Measurements from ENCODE around the gene C4B. TPM values are rescaled to one million over a fixed set of nuclear protein-coding genes. Genes with fewer than 3 reads are reported as not detected.
A peak's percentile ranks its signal among the peaks of the same experiment; 100 is the strongest.
"Not testable (repeated sequence)": the region's sequence is repeated elsewhere in the genome, so short reads cannot be mapped to it uniquely, and the experiment has no call there.

The C4B gene
- total and polyA plus RNA-seq, 7 experiments from 2014 or later: 0.59 to 8.5 (median 7.6) TPM; not detected in 1

- intact Hi-C loops (cut with micrococcal nuclease): loop anchor here in 1 of 2 donors (10.0 kb wide), 2 partner anchors 115 to 245 kb away; partner anchors contain the start of genes CLIC1 and NEU1
- H3K4me3 ChIP-seq (ENCODE audit: low read length): no peak overlapping the region
- no peaks in the 10 kb centered on the region for H3K27me3 ChIP-seq (ENCODE audit: control insufficient read depth in 2 of 2, insufficient read depth in 2 of 2, low read length in 2 of 2)
- peaks cover 0 to 19% of the 10 kb centered on the region in 2 donors for H3K4me1 ChIP-seq (ENCODE audit: control insufficient read depth in 2 of 2, insufficient read depth in 2 of 2, low read length in 2 of 2)
- CTCF ChIA-PET: interaction anchor here (0.6 kb wide), 2 partner anchors 429 to 1529 kb away, joined by 3 to 4 read pairs; no protein-coding TSS in a partner anchor
- H3K4me1 Mint-ChIP-seq: peaks cover 6 to 28% (median 19%) of the 10 kb centered on the region in 7 donors
- H3K27me3 Mint-ChIP-seq: no peaks in the 10 kb centered on the region
- ATAC-seq: no peak
- H3K27ac Mint-ChIP-seq: peak overlapping the region; percentile 56 to 87 (median 85)
- no peaks in the 10 kb centered on the region for H3K36me3 ChIP-seq (ENCODE audit: control insufficient read depth in 2 of 3, insufficient read depth in 3 of 3, low read length in 3 of 3)
- H3K9me3 ChIP-seq (ENCODE audit: control insufficient read depth in 2 of 3, low read length in 3 of 3): no peaks in the 10 kb centered on the region
- peak overlapping the region in 7 of 10 donors; percentile 6 to 55 (median 35) for H3K4me3 Mint-ChIP-seq
- POLR2A ChIA-PET: interaction anchor here (0.8 to 2.6 kb wide), 2 partner anchors 9 to 12 kb away, joined by 3 to 9 read pairs; partner anchors contain the start of gene DXO
- peaks cover 0 to 9% (median 3%) of the 10 kb centered on the region in 5 donors for H3K36me3 Mint-ChIP-seq
- DNase-seq: no peak
- H3K9me3 Mint-ChIP-seq: peaks cover 0 to 1% (median 0%) of the 10 kb centered on the region in 11 donors
- H3K27ac ChIP-seq (ENCODE audit: low read depth, low read length): peak overlapping the region; percentile 68
Measured at GRCh38 chr6:31979238-31979898, 35.2 kb upstream of the C4B start.

GRCh38 chr6:31980195-31980876 lies 34.3 kb upstream of the C4B start:
- H3K4me3 ChIP-seq (ENCODE audit: low read length); H3K36me3 Mint-ChIP-seq; H3K27me3 Mint-ChIP-seq; ATAC-seq; intact Hi-C loops (cut with micrococcal nuclease); H3K9me3 Mint-ChIP-seq; H3K36me3 ChIP-seq (ENCODE audit: control insufficient read depth in 2 of 3, insufficient read depth in 3 of 3, low read length in 3 of 3); H3K27me3 ChIP-seq (ENCODE audit: control insufficient read depth in 2 of 2, insufficient read depth in 2 of 2, low read length in 2 of 2); DNase-seq; H3K9me3 ChIP-seq (ENCODE audit: control insufficient read depth in 2 of 3, low read length in 3 of 3); H3K4me3 Mint-ChIP-seq; CTCF ChIA-PET: not testable (repeated sequence)
- Histone ChIP-seq H3K27ac (ENCODE audit: low read depth, low read length) (peak overlapping the region; percentile 68), H3K4me1 (ENCODE audit: control insufficient read depth in 2 of 2, insufficient read depth in 2 of 2, low read length in 2 of 2) (peaks cover 0 to 19% of the 10 kb centered on the region in 2 donors)
- Mint-ChIP-seq H3K4me1 (peaks cover 6 to 23% (median 19%) of the 10 kb centered on the region in 7 donors), H3K27ac (peak overlapping the region in 8 of 9 donors; percentile 59 to 87 (median 86))
- POLR2A ChIA-PET: interaction anchor here (2.6 kb wide), 1 partner anchor 10 kb away, joined by 9 read pairs; the partner anchor contains the start of gene DXO

GRCh38 chr6:31980998-31981397 lies 33.6 kb upstream of the C4B start:
- not testable (repeated sequence) for DNase-seq; H3K9me3 ChIP-seq (ENCODE audit: control insufficient read depth in 2 of 3, low read length in 3 of 3); ATAC-seq

GRCh38 chr6:31981744-31982143 lies 32.9 kb upstream of the C4B start, which contains the start of gene C4A:
Gene C4A (plus strand): TSS chr6:31982057. CDS start chr6:31982108, 51 bp downstream.
- H3K27ac Mint-ChIP-seq; CTCF ChIA-PET; H3K27me3 ChIP-seq (ENCODE audit: control insufficient read depth in 2 of 2, insufficient read depth in 2 of 2, low read length in 2 of 2); H3K4me3 Mint-ChIP-seq; H3K9me3 ChIP-seq (ENCODE audit: control insufficient read depth in 2 of 3, low read length in 3 of 3); H3K27ac ChIP-seq (ENCODE audit: low read depth, low read length); H3K36me3 Mint-ChIP-seq; H3K27me3 Mint-ChIP-seq; H3K9me3 Mint-ChIP-seq; H3K36me3 ChIP-seq (ENCODE audit: control insufficient read depth in 2 of 3, insufficient read depth in 3 of 3, low read length in 3 of 3); POLR2A ChIA-PET; DNase-seq; intact Hi-C loops (cut with micrococcal nuclease); ATAC-seq; H3K4me3 ChIP-seq (ENCODE audit: low read length): not testable (repeated sequence)
- H3K4me1 Mint-ChIP-seq: peaks cover 6 to 23% (median 19%) of the 10 kb centered on the region in 7 donors
- H3K4me1 ChIP-seq (ENCODE audit: control insufficient read depth in 2 of 2, insufficient read depth in 2 of 2, low read length in 2 of 2): peaks cover 0 to 19% of the 10 kb centered on the region in 2 donors

More at GRCh38 chr6:31980998-31981397, 33.6 kb upstream of the C4B start:
- POLR2A ChIA-PET; CTCF ChIA-PET; H3K4me3 ChIP-seq (ENCODE audit: low read length); H3K4me3 Mint-ChIP-seq; H3K36me3 Mint-ChIP-seq; H3K27me3 ChIP-seq (ENCODE audit: control insufficient read depth in 2 of 2, insufficient read depth in 2 of 2, low read length in 2 of 2); H3K27ac Mint-ChIP-seq; H3K9me3 Mint-ChIP-seq; H3K36me3 ChIP-seq (ENCODE audit: control insufficient read depth in 2 of 3, insufficient read depth in 3 of 3, low read length in 3 of 3); intact Hi-C loops (cut with micrococcal nuclease); H3K27ac ChIP-seq (ENCODE audit: low read depth, low read length); H3K27me3 Mint-ChIP-seq: not testable (repeated sequence)
- peaks cover 6 to 23% (median 19%) of the 10 kb centered on the region in 7 donors for H3K4me1 Mint-ChIP-seq
- peaks cover 0 to 19% of the 10 kb centered on the region in 2 donors for H3K4me1 ChIP-seq (ENCODE audit: control insufficient read depth in 2 of 2, insufficient read depth in 2 of 2, low read length in 2 of 2)

- POLR2A ChIA-PET; H3K27ac ChIP-seq (ENCODE audit: low read depth, low read length); H3K4me3 Mint-ChIP-seq; H3K4me1 Mint-ChIP-seq; H3K27me3 ChIP-seq (ENCODE audit: control insufficient read depth in 2 of 2, insufficient read depth in 2 of 2, low read length in 2 of 2); H3K4me1 ChIP-seq (ENCODE audit: control insufficient read depth in 2 of 2, insufficient read depth in 2 of 2, low read length in 2 of 2); H3K4me3 ChIP-seq (ENCODE audit: low read length); H3K27me3 Mint-ChIP-seq; H3K9me3 ChIP-seq (ENCODE audit: control insufficient read depth in 2 of 3, low read length in 3 of 3); H3K27ac Mint-ChIP-seq; H3K36me3 ChIP-seq (ENCODE audit: control insufficient read depth in 2 of 3, insufficient read depth in 3 of 3, low read length in 3 of 3); H3K9me3 Mint-ChIP-seq; CTCF ChIA-PET; ATAC-seq; DNase-seq; intact Hi-C loops (cut with micrococcal nuclease); H3K36me3 Mint-ChIP-seq: not testable (repeated sequence)
Measured at GRCh38 chr6:31989363-31989762, 25.2 kb upstream of the C4B start.

- ATAC-seq; H3K27me3 ChIP-seq (ENCODE audit: control insufficient read depth in 2 of 2, insufficient read depth in 2 of 2, low read length in 2 of 2); H3K4me1 ChIP-seq (ENCODE audit: control insufficient read depth in 2 of 2, insufficient read depth in 2 of 2, low read length in 2 of 2); H3K4me3 Mint-ChIP-seq; H3K9me3 ChIP-seq (ENCODE audit: control insufficient read depth in 2 of 3, low read length in 3 of 3); H3K36me3 ChIP-seq (ENCODE audit: control insufficient read depth in 2 of 3, insufficient read depth in 3 of 3, low read length in 3 of 3); H3K27ac Mint-ChIP-seq; H3K9me3 Mint-ChIP-seq; intact Hi-C loops (cut with micrococcal nuclease); H3K27ac ChIP-seq (ENCODE audit: low read depth, low read length); POLR2A ChIA-PET; H3K4me1 Mint-ChIP-seq; H3K36me3 Mint-ChIP-seq; H3K4me3 ChIP-seq (ENCODE audit: low read length); H3K27me3 Mint-ChIP-seq; CTCF ChIA-PET: not testable (repeated sequence)
- peak in 1 of 9 donors; percentile 4 for DNase-seq
Measured at GRCh38 chr6:31994421-31994820, 20.2 kb upstream of the C4B start.
